ENCODE results near the gene CASZ1.

The CASZ1 gene

GRCh38 chr1:10608690-10609089, 187.8 kb downstream of the CASZ1 start:
- no peak for DNase-seq (ENCODE audit: low read depth, low spot score)

- no peak for DNase-seq (ENCODE audit: low read depth, low spot score)
Measured at GRCh38 chr1:10607228-10607627, 189.2 kb downstream of the CASZ1 start.

- no peak for DNase-seq (ENCODE audit: low read depth, low spot score)
Measured at GRCh38 chr1:10606064-10606463, 190.4 kb downstream of the CASZ1 start.

GRCh38 chr1:10604966-10605365, 191.5 kb downstream of the CASZ1 start:
- no peak for DNase-seq (ENCODE audit: low read depth, low spot score)

GRCh38 chr1:10602936-10603335, 193.5 kb downstream of the CASZ1 start:
- DNase-seq (ENCODE audit: low read depth, low spot score), result no peak

GRCh38 chr1:10601342-10602070, 194.9 kb downstream of the CASZ1 start:
- no peak for DNase-seq (ENCODE audit: low read depth, low spot score)

- DNase-seq (ENCODE audit: low read depth, low spot score), result no peak
Measured at GRCh38 chr1:10599194-10599861, 197.1 kb downstream of the CASZ1 start.

GRCh38 chr1:10598389-10598702, 198.1 kb downstream of the CASZ1 start:
- no peak for DNase-seq (ENCODE audit: low read depth, low spot score)

- no peak for DNase-seq (ENCODE audit: low read depth, low spot score)
Measured at GRCh38 chr1:10597492-10598388, 198.7 kb downstream of the CASZ1 start.

GRCh38 chr1:10596780-10597179, 199.7 kb downstream of the CASZ1 start:
- DNase-seq (ENCODE audit: low read depth, low spot score), result no peak

- DNase-seq (ENCODE audit: low read depth, low spot score), result no peak
Measured at GRCh38 chr1:10594595-10595223, 201.7 kb downstream of the CASZ1 start.

GRCh38 chr1:10593750-10594149, 202.7 kb downstream of the CASZ1 start:
- no peak for DNase-seq (ENCODE audit: low read depth, low spot score)

- DNase-seq (ENCODE audit: low read depth, low spot score), result no peak
Measured at GRCh38 chr1:10592373-10592772, 204.1 kb downstream of the CASZ1 start.

- DNase-seq (ENCODE audit: low read depth, low spot score), result no peak
Measured at GRCh38 chr1:10591010-10591409, 205.4 kb downstream of the CASZ1 start.

- DNase-seq (ENCODE audit: low read depth, low spot score), result no peak
Measured at GRCh38 chr1:10589074-10589473, 207.4 kb downstream of the CASZ1 start.

GRCh38 chr1:10588640-10589039, 207.8 kb downstream of the CASZ1 start:
- no peak for DNase-seq (ENCODE audit: low read depth, low spot score)

All from activated naive CD8-positive, alpha-beta T cell treated with anti-CD3 and anti-CD28 coated beads, Interleukin-2, amount 50 U/mL, for 16 hours (primary cell).